HG03378 (cell line): ENCODE data around the gene HDAC4.
A peak's percentile ranks its signal among the peaks of the same experiment; 100 is the strongest.
"Not testable (repeated sequence)": the region's sequence is repeated elsewhere in the genome, so short reads cannot be mapped to it uniquely, and the experiment has no call there.

ENCODE experiments used
- ATAC-seq: cut with Tn5 transposase; IDR thresholded peaks from one replicate; pipeline ENCODE4 v1.9.1; 2021; ENCODE audit warnings: mild to moderate bottlenecking, moderate library complexity; ENCODE audit not compliant: unreplicated experiment

Gene HDAC4

GRCh38 chr2:239285071-239285931 lies 115.5 kb downstream of the HDAC4 start:
- ATAC-seq = no peak

GRCh38 chr2:239283961-239284795 lies 116.6 kb downstream of the HDAC4 start:
- no peak for ATAC-seq

GRCh38 chr2:239283288-239283945 lies 117.4 kb downstream of the HDAC4 start:
- ATAC-seq = no peak

- ATAC-seq = no peak
These were observed 118.2 kb downstream of the HDAC4 start for GRCh38 chr2:239282448-239283287.

GRCh38 chr2:239280296-239281017 lies 120.4 kb downstream of the HDAC4 start:
- not testable (repeated sequence) for ATAC-seq

- no peak for ATAC-seq
These were observed 121.1 kb downstream of the HDAC4 start for GRCh38 chr2:239279508-239280295.

DNA sequence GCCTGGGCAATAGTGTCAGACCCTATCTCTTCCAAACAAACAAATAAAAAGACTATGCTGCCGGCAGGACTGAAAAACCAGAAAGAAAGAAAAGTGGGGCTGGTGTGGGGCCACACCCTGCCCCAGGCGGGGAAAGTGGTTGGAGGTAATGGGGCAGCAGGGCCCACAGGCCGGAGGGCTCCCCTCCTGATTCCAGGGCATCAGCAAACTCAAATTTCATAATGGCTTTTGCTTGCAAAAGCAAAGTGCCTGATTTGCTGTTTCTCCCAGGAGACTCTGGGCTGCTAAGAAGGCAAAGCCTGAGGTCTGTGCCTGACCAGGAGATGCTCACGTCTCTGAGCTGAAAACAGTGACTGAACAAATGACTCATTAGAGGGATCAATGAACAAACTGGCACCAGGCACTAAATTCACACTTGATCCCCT lies 121.9 kb downstream of the HDAC4 start:
- ATAC-seq = no peak

DNA sequence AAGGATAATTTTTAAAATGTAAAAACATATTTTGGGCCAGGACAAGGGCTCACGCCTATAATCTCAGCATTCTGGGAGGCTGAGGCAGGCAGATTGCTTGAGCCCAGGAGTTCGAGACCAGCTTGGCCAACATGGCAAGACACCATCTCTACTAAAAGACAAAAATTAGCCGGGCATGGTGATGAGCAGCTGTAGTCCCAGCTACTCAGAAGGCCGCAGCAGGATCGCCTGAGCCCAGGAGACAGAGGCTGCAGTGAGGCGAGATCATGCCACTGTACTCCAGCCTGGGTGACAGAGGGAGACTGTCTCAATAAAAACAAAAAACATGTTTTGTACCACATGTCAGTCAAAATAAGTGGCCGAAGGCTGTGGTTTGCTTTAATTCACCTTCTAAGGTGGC lies 122.5 kb downstream of the HDAC4 start:
- ATAC-seq = no peak

- ATAC-seq = no peak
These were observed 123.3 kb downstream of the HDAC4 start for GRCh38 chr2:239277401-239278085.

DNA sequence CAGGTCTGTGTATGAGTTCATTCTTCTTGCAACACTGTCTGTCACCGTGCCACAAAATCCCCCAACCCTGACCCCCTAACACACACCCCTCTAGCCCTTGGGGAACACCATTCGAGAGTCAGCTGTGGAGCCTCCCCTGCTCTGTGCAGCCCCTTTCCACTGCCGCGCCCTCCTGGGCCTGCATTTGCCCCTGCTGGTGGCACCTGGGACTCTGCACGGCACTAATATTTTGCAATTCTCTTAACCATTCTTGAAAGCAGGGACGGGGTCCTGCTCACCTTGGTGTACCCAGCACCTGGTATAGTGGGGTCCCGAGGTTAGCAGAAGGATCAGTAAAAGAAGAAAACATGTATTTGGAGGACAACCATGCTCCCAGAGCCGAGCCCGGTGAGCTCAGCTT lies 124.0 kb downstream of the HDAC4 start:
- no peak for ATAC-seq

- no peak for ATAC-seq
These were observed 124.7 kb downstream of the HDAC4 start for GRCh38 chr2:239275847-239276831.

DNA sequence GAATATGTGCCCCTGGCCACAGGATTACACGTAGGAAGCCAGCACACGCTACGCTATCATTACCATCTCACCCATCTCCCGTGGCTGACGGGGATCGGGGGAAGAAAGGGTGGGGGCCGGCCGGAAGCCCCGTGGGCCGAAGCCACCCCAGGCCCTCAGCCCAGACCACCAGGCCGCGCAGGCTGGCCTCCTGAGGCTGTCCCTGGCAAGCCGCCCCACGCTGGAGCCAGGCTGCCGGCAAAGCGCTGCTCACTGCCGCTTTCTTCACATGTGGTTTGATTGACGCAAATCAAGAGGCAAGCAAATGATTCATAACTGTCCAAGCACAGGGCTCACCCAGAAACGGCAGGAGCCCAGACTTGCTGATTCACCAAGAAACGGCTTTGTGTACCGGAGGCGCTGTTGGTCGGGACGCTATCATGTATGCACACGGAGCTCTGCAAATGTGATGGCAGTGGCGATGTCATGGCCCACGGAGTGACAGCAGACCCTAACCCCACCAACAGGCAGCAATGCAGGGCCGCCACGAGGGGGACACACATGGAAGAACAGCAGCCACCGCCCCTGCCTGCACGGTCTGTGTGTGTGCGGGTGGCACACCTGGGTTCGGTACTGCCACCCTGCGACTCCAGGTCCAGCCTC lies 125.7 kb downstream of the HDAC4 start:
- peak; percentile 62 for ATAC-seq

- ATAC-seq = no peak
These were observed 126.3 kb downstream of the HDAC4 start for GRCh38 chr2:239274391-239275043.

DNA sequence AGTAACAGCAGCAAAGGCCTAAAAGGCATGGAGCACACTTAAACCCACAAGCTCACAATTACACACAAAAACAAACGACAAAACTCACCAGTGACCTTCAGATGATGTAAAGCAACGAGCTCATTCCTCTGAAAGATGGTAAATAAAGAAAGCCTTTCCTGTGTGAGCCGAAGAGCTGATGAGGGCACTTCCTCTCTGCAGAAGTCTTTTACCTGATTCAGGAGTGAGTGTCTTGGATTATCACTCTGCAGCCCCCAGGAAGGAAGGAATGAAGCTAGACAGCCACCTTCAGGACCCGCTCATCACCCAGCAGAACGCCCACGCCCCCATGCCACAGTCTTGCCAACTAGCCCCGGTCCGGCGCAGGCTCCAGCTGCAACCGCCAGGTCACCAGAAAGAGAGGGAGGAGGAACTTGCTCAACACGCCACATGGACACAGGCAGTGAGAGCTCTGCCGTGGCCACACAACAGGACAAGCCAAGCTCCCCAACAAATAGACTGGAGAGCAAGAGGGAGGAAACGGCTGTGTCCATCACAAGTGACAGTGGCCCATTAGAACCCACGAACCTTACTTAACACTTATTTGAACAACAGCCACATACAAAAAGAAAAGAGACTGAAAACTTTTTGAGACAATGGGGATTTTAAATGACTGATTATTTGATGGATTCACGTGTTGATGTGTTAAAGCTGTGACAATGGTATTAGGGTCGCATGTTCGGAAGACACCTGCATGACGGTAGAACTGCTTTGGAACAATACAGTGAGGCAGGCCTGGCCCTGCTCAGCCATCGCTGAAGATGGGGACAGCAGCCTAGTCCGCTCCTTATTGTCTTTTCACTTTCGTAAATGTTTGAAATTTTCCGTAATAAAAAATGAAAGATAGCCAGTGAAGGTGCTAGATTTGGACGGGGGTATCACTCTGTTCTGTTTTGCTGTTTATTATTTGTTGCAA lies 127.3 kb downstream of the HDAC4 start:
- no peak for ATAC-seq

GRCh38 chr2:239272626-239273025 lies 128.2 kb downstream of the HDAC4 start:
- ATAC-seq = no peak
